HepG2 (cell line): ENCODE measurements around the gene HOXA4. TPM values are rescaled to one million over a fixed set of nuclear protein-coding genes. Genes with fewer than 3 reads are reported as not detected.
A peak's percentile ranks its signal among the peaks of the same experiment; 100 is the strongest.

Source experiments
- GABPB1 ChIP-seq: IDR thresholded peaks from 2 replicates; pipeline ENCODE4 v1.6.1; 2016; ENCODE audit warnings: mild to moderate bottlenecking, missing genetic modification reagents, moderate library complexity, missing compliant biosample characterization
- GPN1 ChIP-seq: sonication (generic); formaldehyde crosslinking; IDR thresholded peaks from 2 replicates; pipeline ENCODE4 v1.5.1; 2020; ENCODE audit warnings: missing genetic modification reagents, borderline replicate concordance
- RBFOX2 ChIP-seq: fragments of 200-400 bp; formaldehyde crosslinking; IDR thresholded peaks from 2 replicates; pipeline ENCODE4 v1.6.1; 2017; ENCODE audit warnings: low read depth, mild to moderate bottlenecking, low read length
- SETDB1 ChIP-seq: sonication (generic); formaldehyde crosslinking; IDR thresholded peaks from 2 replicates; pipeline ENCODE4 v1.5.1; 2020; ENCODE audit warnings: missing genetic modification reagents, mild to moderate bottlenecking, borderline replicate concordance
- TBX2 ChIP-seq: sonication (generic); formaldehyde crosslinking; IDR thresholded peaks from 2 replicates; pipeline ENCODE4 v1.5.0; 2020; ENCODE audit warnings: missing genetic modification reagents, mild to moderate bottlenecking, borderline replicate concordance
- polyA plus RNA-seq, 8 experiments: library from polyadenylated mRNA; depleted of rRNA in 3 of 8; stranded (reverse) in 7 of 8; unstranded in 1 of 8; fragments of >200 nt; fragmentation: Illumina TruSeq in 4 of 8; extraction: Trizol in 4 of 8; gene quantifications; 2 replicates each; pipeline versions ENCODE4 v1.2.1 to v1.2.3, GENCODE V29; 2011 to 2016; ENCODE audit warnings: low read depth in 4 of 8, missing spikeins in 1 of 8, mixed read lengths in 1 of 8; ENCODE audit not compliant: insufficient read depth in 1 of 8
- total RNA-seq, 5 experiments: library from RNA; depleted of rRNA; stranded (reverse); fragments of >200 nt; fragmentation: Illumina TruSeq; extraction: Trizol; gene quantifications; 2 replicates each; pipeline ENCODE4 v1.2.3, GENCODE V29; 2016; ENCODE audit warnings: low read depth in 1 of 5
- TF ChIP-seq, protein P1 (sequence below), 2 experiments: sonication (generic) in 1 of 2; formaldehyde crosslinking in 1 of 2; IDR thresholded peaks; 2 replicates each; pipeline versions ENCODE4 v1.6.1 to v1.9.0; 2014 to 2022; ENCODE audit warnings: antibody characterized with exemption in 1 of 2, borderline replicate concordance in 1 of 2, inconsistent platforms in 1 of 2, low read depth in 1 of 2, missing genetic modification reagents in 1 of 2
- TF ChIP-seq, protein P2 (sequence below), 2 experiments: fragments of 450-650 bp in 1 of 2; sonication (generic) in 1 of 2; formaldehyde crosslinking in 1 of 2; IDR thresholded peaks; 2 replicates each; pipeline versions ENCODE4 v1.6.1 to v1.8.0; 2016 to 2022; ENCODE audit warnings: antibody characterized with exemption in 1 of 2, mild to moderate bottlenecking in 1 of 2, missing genetic modification reagents in 1 of 2
- TF ChIP-seq, protein P3 (sequence below): fragments of 450-650 bp; IDR thresholded peaks from 2 replicates; pipeline ENCODE4 v1.6.1; 2017; ENCODE audit warnings: mild to moderate bottlenecking

Gene HOXA4
- total and polyA plus RNA-seq, 2 of the 13 experiments (the other 11 are each of a cell fraction or from before 2014, with no cell fraction given): 2.4 to 5.4 TPM

DNA sequence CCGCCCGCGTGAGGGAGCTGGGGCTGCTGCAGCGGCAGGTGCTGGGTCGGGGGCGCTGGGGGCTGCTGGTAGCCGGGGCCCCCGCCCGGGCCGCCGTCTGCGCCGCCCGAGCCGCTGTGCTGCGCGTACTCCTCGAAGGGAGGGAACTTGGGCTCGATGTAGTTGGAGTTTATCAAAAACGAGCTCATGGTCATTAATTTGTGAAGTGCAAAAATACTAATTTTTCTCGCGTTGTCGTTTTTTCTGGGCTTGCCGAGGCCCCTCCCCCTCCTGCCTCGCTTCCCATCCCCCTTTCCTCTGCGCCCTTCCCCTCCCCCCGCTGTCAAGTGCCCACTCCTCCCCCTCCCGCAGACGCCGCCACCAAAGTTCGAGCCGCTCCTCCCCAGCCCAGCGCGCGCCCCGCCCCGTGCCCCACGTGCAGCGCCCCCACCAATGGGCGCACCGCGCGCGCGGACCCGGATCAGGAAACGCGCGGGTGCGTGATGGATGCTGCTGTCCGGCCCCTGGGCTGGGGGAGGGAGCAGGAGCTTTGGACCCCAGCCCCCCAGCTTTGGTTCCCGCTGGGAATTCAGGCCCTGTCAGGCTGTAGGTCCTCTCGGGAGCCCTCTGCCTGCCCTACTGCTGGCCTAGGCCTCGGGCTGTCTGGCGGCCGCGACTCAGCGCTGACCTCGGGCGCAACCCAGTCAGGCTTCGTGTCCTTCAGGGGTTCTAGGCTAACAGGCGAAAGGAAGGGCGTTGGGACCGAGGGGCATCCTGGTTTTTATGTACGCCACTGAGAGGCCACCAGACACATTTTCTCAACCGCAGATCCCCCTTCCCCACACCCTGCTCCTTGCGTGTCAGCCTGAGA, at the start of gene HOXA4 (continued):
- TF ChIP-seq, protein P1, sequence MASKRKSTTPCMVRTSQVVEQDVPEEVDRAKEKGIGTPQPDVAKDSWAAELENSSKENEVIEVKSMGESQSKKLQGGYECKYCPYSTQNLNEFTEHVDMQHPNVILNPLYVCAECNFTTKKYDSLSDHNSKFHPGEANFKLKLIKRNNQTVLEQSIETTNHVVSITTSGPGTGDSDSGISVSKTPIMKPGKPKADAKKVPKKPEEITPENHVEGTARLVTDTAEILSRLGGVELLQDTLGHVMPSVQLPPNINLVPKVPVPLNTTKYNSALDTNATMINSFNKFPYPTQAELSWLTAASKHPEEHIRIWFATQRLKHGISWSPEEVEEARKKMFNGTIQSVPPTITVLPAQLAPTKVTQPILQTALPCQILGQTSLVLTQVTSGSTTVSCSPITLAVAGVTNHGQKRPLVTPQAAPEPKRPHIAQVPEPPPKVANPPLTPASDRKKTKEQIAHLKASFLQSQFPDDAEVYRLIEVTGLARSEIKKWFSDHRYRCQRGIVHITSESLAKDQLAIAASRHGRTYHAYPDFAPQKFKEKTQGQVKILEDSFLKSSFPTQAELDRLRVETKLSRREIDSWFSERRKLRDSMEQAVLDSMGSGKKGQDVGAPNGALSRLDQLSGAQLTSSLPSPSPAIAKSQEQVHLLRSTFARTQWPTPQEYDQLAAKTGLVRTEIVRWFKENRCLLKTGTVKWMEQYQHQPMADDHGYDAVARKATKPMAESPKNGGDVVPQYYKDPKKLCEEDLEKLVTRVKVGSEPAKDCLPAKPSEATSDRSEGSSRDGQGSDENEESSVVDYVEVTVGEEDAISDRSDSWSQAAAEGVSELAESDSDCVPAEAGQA (IDR thresholded peaks at IDR 0.05; ENCODE audit: low read depth): peak; percentile 13; the same call in 1 of the 2 replicates
- TF ChIP-seq, protein P1 (CRISPR knock-in tag; IDR thresholded peaks at IDR 0.05; ENCODE audit: borderline replicate concordance): no peak
- TF ChIP-seq GPN1 (CRISPR knock-in tag) (no peak), RBFOX2 (peak; percentile 86), SETDB1 (CRISPR knock-in tag) (no peak), TBX2 (CRISPR knock-in tag) (peak; percentile 75; the same call in 1 of the 2 replicates), GABPB1 (CRISPR knock-in tag) (peak; percentile 86)
- TF ChIP-seq, protein P2, sequence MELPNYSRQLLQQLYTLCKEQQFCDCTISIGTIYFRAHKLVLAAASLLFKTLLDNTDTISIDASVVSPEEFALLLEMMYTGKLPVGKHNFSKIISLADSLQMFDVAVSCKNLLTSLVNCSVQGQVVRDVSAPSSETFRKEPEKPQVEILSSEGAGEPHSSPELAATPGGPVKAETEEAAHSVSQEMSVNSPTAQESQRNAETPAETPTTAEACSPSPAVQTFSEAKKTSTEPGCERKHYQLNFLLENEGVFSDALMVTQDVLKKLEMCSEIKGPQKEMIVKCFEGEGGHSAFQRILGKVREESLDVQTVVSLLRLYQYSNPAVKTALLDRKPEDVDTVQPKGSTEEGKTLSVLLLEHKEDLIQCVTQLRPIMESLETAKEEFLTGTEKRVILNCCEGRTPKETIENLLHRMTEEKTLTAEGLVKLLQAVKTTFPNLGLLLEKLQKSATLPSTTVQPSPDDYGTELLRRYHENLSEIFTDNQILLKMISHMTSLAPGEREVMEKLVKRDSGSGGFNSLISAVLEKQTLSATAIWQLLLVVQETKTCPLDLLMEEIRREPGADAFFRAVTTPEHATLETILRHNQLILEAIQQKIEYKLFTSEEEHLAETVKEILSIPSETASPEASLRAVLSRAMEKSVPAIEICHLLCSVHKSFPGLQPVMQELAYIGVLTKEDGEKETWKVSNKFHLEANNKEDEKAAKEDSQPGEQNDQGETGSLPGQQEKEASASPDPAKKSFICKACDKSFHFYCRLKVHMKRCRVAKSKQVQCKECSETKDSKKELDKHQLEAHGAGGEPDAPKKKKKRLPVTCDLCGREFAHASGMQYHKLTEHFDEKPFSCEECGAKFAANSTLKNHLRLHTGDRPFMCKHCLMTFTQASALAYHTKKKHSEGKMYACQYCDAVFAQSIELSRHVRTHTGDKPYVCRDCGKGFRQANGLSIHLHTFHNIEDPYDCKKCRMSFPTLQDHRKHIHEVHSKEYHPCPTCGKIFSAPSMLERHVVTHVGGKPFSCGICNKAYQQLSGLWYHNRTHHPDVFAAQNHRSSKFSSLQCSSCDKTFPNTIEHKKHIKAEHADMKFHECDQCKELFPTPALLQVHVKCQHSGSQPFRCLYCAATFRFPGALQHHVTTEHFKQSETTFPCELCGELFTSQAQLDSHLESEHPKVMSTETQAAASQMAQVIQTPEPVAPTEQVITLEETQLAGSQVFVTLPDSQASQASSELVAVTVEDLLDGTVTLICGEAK (IDR thresholded peaks at IDR 0.05): no peak
- TF ChIP-seq, protein P2 (CRISPR knock-in tag; IDR thresholded peaks at IDR 0.05): peak; percentile 77
- TF ChIP-seq, protein P3, sequence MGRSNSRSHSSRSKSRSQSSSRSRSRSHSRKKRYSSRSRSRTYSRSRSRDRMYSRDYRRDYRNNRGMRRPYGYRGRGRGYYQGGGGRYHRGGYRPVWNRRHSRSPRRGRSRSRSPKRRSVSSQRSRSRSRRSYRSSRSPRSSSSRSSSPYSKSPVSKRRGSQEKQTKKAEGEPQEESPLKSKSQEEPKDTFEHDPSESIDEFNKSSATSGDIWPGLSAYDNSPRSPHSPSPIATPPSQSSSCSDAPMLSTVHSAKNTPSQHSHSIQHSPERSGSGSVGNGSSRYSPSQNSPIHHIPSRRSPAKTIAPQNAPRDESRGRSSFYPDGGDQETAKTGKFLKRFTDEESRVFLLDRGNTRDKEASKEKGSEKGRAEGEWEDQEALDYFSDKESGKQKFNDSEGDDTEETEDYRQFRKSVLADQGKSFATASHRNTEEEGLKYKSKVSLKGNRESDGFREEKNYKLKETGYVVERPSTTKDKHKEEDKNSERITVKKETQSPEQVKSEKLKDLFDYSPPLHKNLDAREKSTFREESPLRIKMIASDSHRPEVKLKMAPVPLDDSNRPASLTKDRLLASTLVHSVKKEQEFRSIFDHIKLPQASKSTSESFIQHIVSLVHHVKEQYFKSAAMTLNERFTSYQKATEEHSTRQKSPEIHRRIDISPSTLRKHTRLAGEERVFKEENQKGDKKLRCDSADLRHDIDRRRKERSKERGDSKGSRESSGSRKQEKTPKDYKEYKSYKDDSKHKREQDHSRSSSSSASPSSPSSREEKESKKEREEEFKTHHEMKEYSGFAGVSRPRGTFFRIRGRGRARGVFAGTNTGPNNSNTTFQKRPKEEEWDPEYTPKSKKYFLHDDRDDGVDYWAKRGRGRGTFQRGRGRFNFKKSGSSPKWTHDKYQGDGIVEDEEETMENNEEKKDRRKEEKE: no peak
